GM19240 (cell line): ENCODE results near the gene CNTN2.

Experiments
- DNase-seq: peaks from one replicate; pipeline ENCODE4 v3.0.0; 2011; ENCODE audit warnings: low spot score; ENCODE audit not compliant: insufficient read length

CNTN2 gene

DNA sequence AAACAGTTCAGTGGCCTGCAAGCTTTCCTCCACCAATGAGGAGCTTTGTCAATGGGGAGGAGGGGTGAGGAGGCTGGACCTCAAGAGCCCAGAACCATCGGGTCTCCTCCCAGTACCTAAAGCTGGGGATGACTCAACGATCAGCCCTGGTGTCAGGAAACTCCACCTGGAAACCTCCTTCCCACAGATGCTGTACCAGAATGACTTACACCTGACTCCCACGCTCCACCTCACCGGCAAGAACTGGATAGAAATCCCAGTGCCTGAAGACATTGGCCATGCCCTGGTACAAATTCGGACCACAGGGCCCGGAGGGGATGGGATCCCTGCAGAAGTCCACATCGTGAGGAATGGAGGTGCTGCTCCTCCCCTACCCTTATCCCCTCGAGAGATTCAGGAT is 29.9 kb downstream of the CNTN2 start:
- DNase-seq: no peak

DNA sequence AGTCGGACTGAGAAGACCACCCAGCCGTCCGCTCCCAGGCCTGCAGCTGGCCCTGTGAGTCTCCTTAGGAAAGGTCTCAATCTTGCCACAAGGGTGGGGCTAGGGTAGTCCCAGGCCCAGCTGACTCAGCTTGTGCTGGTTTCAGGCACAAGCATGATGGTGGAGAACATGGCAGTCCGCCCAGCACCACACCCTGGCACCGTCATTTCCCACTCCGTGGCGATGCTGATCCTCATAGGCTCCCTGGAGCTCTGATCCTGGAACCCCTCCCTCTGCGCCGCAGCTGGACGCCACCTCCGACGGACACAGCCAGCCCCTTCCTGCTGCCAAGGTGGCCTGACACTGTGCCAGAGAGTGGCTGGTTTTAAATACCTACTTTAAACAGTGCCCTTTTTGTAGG is 30.5 kb downstream of the CNTN2 start:
- DNase-seq: no peak

DNA sequence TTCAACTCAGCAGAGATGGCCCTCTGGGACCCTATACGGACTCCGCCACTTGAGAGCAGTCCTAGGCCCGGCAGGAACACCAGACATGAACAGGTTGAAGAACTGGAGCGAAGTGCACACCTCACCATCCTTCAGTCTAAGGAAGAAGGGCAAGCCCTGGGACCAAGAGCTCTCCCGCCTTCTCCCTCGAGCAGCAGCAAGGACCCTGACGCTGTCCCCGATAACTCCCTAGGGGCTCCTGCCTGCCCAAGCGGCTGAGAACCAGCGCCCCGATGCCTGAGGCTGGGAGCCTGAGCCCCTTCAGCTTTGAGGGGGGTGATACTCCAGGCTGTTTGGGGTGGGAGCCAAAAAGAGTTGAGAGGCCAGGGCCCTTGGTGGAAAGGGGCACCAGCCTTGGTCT is 31.1 kb downstream of the CNTN2 start:
- no peak for DNase-seq

DNA sequence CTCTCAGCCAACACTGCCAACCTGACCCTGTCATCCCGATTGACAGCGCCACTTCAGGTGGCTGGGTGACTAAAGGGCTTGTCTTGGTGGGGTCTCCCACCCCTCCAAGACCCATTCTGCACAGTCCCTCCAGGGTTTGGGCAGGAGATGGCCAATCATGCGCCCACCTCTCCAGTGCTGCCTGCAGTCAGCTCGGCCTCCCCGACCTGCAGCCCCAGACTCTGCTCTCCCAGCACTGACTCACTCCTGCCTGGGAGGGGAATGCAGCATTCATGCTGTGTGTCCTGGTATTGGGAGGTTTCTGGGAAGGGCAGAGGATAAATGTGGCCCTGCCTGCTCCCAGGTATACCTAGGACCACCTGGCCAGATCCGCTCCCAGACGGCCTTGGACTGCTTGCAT is 31.5 kb downstream of the CNTN2 start:
- no peak for DNase-seq

DNA sequence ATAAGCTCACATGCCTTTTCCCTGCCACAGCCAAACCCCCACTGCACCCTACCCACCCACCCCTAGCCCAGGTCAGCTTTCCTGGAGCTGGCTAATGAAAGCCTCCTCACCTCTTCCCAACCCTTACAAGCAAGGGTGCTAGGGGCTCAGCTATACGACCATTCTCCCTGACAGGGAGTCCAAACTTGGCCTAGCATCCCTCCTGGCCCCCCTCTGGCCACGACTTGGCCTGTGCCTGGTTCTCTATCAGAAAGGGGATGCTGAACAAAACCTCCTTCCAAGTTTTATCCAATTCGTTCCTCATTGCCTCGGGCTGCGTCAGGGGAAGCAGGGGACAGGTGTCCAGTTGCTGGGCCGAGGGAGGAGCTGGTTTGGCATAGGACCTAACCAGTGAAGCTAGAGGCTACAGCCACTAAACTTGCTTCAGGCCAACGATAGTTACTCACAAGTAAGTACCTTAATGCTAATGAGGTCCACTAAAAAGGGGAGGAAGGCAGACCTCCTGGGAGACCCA is 32.7 kb downstream of the CNTN2 start:
- DNase-seq: no peak

DNA sequence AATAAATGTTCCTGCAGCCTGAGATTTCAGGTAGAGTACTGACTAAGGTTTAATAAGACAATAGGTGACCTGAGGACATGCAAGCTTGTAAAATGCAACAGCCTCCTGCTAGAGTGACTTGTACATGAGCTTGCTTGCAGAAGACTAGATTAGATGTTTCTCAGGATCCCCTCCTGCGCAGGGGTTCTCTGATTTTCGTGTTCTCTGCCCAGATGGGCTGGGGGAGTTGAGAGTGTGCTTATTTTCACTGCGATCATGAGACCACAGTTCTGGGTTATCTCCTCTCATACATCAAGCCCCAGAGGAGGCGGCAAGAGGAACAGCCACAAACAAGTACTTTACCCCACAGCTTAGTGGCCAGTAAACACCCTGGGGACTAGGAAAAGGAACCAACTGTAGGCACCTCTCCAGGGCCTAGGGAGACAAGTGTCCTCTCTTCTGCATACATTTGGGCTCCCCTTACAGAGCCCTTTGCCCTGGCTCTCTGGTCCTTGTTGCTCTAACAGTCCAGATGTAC is 33.3 kb downstream of the CNTN2 start:
- no peak for DNase-seq

DNA sequence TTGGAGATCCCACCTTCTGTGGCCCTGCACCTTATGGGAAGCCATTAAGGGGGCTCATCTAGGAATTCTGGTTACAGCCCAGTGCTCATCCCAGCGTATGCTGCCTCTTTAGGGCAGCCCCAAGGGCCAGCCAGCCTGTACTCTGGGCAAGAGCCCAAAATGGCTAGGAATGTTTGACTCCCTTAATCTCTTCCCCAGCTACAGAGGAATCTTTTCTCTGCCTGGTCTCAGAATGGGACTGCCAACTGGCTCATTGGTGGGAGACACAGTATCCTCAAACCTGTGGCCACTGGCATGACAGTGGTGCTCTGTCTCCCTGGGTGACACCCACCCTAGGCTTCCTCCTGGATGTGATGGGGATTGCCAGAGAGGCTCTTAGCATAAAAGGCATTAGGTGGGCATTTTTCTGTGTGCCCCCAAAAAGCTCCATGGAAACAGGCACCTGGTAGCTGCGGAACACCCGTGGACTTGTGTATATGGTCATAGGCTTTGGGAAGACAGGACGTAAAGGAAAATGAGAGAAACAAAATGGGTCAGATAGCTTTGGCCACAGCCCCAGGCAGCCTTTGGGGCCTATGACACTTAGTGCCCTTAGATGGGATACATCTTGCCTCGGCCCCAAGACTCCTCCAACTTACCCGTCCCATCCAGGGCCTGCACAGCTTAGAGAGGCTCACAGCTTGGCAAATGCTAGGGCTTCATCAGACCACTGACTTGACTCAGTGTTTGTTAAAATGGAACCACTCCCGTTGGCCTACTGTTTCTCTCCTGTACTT is 34.3 kb downstream of the CNTN2 start:
- DNase-seq: no peak

DNA sequence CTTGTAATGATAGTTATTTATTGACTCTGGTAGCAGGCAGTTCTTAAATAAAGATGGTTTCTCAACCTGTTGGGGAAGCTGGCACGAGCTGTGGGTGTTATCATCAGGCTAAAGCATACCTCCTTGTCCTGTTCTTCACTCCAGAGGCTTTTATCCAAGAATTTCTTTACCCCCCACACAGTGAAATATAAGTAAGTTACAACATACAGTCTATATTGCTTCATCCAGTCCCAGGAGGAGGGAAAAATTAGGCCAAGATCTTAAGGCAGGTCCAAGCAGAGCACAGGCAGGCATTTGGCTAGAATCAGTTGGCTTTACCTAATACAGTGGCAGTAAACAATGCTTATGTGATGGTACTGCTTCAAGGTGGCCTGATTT is 34.9 kb downstream of the CNTN2 start:
- no peak for DNase-seq

DNA sequence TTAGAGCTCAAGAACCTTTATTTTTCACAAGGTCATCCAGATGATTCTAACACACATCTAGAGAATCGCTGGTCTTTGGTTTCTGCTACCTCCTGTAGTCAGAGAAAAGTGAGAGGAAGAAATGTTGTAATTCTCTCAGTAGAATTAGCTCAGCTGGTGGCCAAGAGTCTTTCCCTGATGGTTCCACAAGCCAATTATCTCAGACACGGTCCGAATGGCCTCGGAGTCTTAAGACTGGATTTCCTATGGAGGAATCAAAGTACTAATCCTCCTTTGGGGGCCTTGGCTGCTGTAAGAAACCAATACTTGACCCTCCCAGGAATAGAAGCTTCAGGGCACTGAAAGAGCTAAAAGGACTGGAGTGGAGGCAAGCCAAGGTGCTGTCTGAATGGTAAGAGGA is 39.4 kb downstream of the CNTN2 start:
- no peak for DNase-seq

DNA sequence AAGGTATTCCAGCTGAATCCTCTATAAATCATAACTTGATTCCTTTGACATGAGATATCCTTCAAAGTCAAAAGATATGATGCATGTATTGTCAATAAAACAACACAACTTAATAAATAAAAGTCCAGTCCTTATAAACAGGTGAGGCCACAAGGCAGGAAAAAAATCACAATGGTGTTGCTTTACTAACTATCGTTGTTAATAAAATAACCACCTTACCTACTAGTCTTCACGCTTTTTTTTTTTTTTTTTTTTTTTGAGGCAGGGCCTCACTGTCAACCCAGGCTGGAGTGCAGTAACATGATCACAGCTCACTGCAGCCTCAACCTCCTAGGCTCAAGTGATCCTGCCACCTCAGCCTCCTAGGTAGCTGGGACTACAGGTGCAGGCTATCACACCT is 41.3 kb downstream of the CNTN2 start, which contains the start of gene TMEM81:
Gene TMEM81 (minus strand): TSS at position 101 of the 400 bp plus-strand sequence. CDS start 140 bp downstream, outside the sequence.
- no peak for DNase-seq

DNA sequence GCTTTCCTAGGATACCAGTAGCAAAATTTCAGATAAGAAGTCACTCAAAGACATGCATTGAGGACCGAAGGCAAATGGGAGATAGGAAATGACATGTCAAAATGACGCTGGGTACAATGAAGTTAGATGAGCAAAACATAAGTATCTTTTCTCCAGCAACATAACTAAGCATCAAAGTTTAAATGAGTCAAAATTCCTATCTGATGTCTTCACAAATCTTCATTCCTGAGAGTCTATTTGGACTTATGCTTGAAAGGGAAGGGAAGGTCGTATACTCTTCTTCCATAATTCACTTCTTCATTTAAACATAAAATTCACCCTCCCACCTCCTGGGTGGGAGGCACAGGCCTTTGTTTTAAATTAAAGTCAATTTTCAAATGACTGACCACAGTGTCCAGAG is 45.3 kb downstream of the CNTN2 start:
- DNase-seq: no peak

DNA sequence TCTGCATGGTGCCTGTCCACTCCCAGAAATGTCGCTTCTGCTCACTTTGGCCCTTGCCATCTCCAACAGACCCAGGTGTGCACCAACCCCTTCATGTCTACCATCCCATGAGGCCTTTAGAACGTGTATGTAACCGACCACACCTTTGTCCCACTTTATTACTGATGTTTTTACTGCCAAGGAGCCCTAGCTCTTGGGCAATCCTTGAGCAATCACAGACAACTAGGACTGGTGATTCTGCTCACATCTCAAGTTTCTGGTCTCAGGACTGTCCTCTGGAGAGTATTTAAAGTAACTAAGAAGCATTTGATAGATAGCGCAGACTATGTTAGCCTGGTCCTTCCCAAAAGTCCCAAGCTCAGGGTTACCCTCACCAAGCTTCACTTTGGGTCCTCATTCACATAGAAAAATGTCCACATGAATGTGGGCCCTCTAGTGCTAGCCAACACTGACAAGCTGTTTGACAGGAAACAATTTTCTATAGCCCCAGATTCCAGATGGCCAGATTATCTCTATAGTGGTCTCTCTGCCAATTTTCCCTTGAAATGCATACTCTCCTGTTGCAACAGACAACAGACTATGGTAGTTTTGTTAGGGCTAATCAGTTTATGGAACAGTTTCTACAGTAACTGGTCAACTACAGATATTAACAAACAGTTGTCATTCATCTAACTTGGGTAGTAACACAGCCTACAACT is 48.2 kb downstream of the CNTN2 start:
- DNase-seq: no peak

DNA sequence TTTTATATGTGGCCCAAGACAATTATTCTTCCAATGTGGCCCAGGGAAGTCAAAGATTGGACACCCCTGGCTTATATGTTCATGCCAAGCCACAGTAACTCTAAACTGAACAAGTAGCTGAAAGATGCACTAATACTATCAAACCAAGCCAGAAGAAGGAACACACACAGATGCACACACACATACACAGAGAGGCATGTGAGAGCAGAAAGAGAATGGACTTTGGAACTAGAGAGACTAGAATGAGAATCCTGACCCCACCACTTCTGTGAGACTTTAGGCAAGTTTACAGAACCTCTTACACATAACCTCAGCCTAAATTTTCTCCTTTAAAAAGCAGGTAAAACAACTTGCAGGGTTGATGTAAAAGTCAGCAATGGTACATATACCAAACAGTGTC is 52.4 kb downstream of the CNTN2 start:
- no peak for DNase-seq

DNA sequence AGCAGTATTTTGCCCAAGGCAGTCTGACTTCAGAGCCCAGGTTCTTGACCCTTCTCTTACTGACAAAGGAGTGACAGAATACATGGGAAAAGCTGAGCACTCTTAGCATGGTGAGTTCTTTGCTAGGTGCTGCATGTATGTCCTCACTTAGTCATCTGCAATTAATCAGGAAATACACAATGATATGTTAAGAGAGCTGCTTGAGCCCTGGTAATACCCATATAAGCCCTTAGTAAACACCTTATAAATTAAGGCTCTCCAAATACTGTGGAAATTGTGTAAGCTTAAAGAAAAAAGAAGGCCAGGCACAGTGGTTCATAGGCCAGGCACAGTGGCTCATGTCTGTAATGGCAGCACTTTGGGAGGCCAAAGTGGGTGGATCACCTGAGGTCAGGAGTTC is 55.2 kb downstream of the CNTN2 start:
- DNase-seq: no peak

DNA sequence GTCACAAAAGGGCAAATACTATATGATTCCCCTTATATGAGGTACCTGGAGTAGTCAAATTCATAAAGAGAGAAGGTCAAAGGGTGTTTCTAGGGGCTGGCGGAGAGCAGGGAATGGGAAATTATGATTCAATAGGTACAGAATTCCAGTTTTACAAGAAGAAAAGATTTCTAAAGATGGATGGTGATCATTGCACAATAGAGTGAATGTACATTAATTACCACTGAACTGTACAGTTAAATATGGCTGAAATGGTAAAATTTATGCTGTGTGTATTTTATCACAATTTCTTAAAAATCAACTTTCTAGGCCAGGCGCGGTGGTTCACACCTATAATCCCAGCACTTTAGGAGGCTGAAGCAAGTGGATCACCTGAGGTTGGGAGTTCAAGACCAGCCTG is 59.4 kb downstream of the CNTN2 start:
- DNase-seq: no peak

DNA sequence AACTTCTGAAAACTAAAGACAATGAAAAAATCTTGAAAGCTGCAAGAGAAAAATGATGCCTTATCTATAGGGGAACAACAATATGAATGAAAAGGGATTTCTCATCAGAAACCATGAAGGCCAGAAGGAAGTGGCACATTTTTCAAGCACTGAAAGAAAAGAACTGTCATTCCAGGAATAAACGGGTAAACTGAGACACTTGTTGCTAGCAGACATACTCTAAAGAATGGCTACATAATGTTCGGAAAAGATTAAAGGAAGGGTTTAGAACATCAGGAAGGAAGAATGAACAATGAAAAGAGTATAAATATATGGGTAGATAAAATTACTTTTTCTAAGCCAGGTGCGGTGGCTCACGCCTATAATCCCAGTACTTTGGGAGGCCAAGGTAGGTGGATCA is 64.3 kb downstream of the CNTN2 start:
- no peak for DNase-seq

DNA sequence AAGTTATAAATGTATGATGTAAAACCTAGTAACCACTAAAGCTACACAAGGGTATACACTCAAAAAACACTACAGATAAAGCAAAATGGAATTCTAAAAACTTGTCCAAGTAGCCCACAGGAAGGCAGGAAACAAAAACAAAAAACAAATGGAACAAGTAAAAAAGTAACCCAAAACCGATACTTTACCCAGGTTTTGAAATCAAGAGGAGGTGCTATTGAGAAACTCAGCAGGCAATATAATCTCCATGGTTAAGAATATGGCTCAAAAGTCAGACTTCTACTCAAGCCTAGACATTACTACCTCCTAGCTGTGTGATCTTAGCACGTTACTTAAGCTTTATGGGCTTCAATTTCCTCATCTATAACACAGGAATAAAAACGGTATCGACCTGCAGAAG is 65.5 kb downstream of the CNTN2 start:
- no peak for DNase-seq

DNA sequence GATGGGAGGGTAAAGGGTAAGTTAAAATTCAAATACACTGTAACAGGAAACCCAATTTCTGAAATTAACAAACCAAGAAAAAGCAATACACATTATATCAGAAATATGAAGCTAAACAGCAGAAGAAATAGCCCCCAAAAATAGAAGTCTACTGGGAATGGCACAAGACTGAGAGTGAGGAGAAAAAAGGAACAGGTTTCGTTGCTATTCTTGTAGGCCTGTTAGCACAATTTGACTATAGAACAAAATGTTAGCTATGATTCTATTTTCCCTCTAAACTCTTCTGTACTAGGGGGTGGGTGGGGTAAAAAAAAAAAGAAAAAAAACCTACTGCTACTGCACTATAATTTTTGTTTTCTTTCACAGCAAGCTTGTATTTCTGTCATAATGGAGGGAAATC is 66.3 kb downstream of the CNTN2 start:
- no peak for DNase-seq

DNA sequence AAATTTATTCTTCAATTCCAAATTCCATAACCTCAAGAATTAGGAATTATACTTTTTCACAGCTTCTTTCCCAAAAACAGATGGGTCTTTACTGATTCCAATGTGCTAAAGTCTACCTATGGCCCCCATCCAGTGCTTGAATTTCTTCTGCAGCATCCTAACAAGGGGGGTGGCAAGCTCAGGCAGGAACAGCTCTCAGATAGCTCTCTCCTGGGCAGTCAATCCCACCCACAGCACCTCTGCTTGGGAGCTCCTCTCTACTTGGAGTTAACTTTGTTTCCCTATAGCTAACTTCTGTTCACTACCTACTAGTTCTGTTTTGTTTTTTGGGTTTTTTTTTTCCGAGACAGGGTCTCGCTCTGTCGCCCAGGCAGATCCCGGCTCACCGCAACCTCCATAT is 66.7 kb downstream of the CNTN2 start:
- no peak for DNase-seq

DNA sequence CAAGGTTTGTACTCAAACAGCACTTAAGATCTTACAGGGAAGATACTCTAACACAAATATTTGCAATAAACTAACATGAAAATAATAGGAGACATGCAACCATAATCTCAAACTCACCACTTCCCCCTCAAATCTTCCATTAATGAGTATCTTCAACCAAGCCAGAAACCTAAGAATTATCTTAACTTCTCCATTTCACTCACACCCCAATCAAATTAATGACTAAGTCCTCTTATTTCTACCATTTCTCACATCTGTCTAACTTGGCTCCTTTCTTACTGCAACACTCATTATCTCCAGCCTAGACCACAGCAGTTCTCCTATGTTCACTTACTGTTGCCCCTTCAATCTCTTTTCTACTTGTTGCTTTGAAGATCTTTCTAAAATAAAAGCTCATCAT is 68.3 kb downstream of the CNTN2 start:
- no peak for DNase-seq

DNA sequence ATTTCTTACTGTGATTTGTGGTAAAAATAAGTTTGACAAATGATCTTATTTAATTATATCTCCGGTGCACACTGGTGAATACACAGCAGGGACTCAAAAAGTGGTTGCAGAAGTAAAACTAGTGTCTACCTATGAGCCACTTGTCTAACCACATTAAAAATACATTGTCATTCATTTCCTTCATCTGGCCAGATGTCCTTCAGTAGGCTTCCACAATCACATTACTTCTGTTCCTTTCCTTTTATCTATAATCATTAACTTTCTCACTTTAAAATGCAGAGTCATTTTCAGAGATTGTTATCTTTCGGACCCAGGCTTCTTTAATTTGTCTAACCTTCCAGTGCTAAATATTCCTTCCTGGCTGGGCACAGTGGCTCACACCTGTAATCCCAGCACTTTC is 75.7 kb downstream of the CNTN2 start:
- no peak for DNase-seq

DNA sequence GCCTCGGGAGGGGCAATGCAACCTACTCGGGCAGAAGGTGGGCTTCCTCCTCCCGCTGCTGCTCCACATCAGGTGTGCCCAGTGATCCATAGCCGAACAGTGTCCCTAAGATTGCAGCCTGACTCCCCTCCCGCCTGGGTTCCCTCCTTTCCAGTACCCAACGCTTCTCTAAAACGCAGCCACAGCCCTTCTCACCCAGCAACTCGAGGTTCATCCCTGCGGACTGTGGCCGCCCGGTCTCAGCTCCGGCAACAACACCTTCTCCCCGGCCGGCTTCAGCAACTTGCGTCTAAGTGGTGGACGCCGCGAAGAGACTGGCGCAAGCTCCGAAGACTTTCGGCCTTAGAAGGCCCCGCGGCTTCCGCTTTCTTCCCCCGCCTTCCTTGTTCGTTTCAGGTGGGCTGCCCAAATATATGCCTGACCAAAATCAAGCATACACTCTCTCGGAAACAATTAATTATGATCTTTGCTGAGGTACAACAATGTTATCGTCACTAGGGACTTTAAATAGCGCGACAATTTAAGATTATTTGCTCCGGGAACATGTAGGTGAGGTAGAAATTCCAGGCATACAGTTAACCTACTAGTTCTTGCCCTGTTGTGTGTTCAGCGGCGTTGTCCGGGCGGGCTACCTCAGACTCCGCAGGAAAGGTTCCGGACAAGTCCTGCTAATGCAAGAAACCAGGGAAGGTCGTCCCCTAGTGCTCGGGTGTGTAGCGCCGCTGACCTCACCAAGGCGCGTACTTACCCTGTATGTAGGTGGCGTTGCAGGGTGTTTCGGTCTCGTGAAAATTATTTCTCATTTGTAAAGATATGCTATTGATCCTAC is 78.9 kb downstream of the CNTN2 start, which contains the start of gene RBBP5:
Gene RBBP5 (minus strand): TSS at position 319 of the 829 bp plus-strand sequence. CDS start 105 bp downstream, at position 214.
- DNase-seq: peak; percentile 83
